H1 (cell line): Measurements from ENCODE around the gene CUL4A. TPM values are rescaled to one million over a fixed set of nuclear protein-coding genes. Genes with fewer than 3 reads are reported as not detected.

Source experiments
- CTCF ChIA-PET: fragments of 300-600 bp; sonication (Branson Sonifier 250); formaldehyde crosslinking; loops from one replicate; lab custom pipeline; 2021; ENCODE audit not compliant: partially characterized antibody; lab: Charles Lee
- POLR2A ChIA-PET: fragments of 300-600 bp; sonication (Branson Sonifier 250); formaldehyde crosslinking; loops from one replicate; lab custom pipeline; 2021; ENCODE audit warnings: inconsistent platforms; ENCODE audit not compliant: partially characterized antibody; lab: Charles Lee
- DNase-seq, 2 experiments: peaks; one replicate each; pipeline versions ENCODE4 v3.0.0 to v3.0.0-alpha.2; 2010 to 2022; ENCODE audit warnings: low spot score in 2 of 2, low read depth in 1 of 2, mixed read lengths in 1 of 2
- FAIRE-seq: peaks from 2 replicates; lab custom pipeline; 2011; peaks lifted over from hg19 to GRCh38; lab: Jason Lieb, UNC
- H2AFZ ChIP-seq: 2 replicates; pipeline ENCODE4 v1.8.1; 2012; ENCODE audit warnings: low read length, inconsistent platforms
- H2AK5ac ChIP-seq: 2 replicates; pipeline ENCODE4 v1.6.1; 2013; ENCODE audit warnings: low read depth, low read length
- H2BK120ac ChIP-seq: replicated peaks from 2 replicates; pipeline ENCODE3; 2013; ENCODE audit warnings: low read depth, low read length, inconsistent platforms
- H2BK12ac ChIP-seq: 2 replicates; pipeline ENCODE4 v1.6.1; 2013; ENCODE audit warnings: low read depth, low read length
- H2BK15ac ChIP-seq: 2 replicates; pipeline ENCODE4 v1.6.1; 2013; ENCODE audit warnings: low read length
- H2BK20ac ChIP-seq: 2 replicates; pipeline ENCODE4 v1.6.1; 2013; ENCODE audit warnings: low read length
- H2BK5ac ChIP-seq: 2 replicates; pipeline ENCODE4 v1.6.1; 2013; ENCODE audit warnings: low read depth, low read length
- H3K14ac ChIP-seq: 2 replicates; pipeline ENCODE4 v1.6.1; 2013; ENCODE audit warnings: inconsistent platforms; ENCODE audit not compliant: insufficient read length
- H3K18ac ChIP-seq: 2 replicates; pipeline ENCODE4 v1.6.1; 2013; ENCODE audit warnings: low read length; ENCODE audit errors: extremely low read depth
- H3K23ac ChIP-seq: 2 replicates; pipeline ENCODE4 v1.6.1; 2013; ENCODE audit warnings: inconsistent platforms; ENCODE audit not compliant: insufficient read length
- H3K23me2 ChIP-seq: 2 replicates; pipeline ENCODE4 v1.6.1; 2013; ENCODE audit warnings: low read depth, low read length
- H3K27ac ChIP-seq: 2 replicates; pipeline ENCODE4 v1.6.1; 2011; ENCODE audit warnings: low read depth, low read length, inconsistent platforms
- H3K27me3 ChIP-seq, 4 experiments: replicated peaks in 1 of 4; 1 replicate in 1 of 4; 2 replicates in 3 of 4; pipeline versions ENCODE4 v1.6.1 to v1.8.1; 2011 to 2013; ENCODE audit warnings: low read length in 3 of 4, mild to moderate bottlenecking in 3 of 4, inconsistent platforms in 2 of 4, mixed read lengths in 2 of 4, moderate library complexity in 1 of 4; ENCODE audit not compliant: control insufficient read depth in 3 of 4, insufficient read depth in 3 of 4; ENCODE audit errors: extremely low read depth in 1 of 4
- H3K36me3 ChIP-seq, 4 experiments: 2 replicates each; pipeline versions ENCODE4 v1.6.1 to v1.8.1; 2011 to 2013; ENCODE audit warnings: mild to moderate bottlenecking in 4 of 4, low read length in 3 of 4, moderate library complexity in 2 of 4, control low read depth in 1 of 4, inconsistent platforms in 1 of 4; ENCODE audit not compliant: insufficient read depth in 4 of 4, control insufficient read depth in 2 of 4
- H3K4ac ChIP-seq: replicated peaks from 2 replicates; pipeline ENCODE3; 2013; ENCODE audit warnings: low read length, low read depth, mixed read lengths, inconsistent platforms; ENCODE audit not compliant: insufficient read length
- H3K4me1 ChIP-seq, 4 experiments: replicated peaks in 1 of 4; 1 replicate in 1 of 4; 2 replicates in 3 of 4; pipeline versions ENCODE4 v1.6.1 to v1.8.1; 2011 to 2013; ENCODE audit warnings: low read length in 3 of 4, inconsistent platforms in 2 of 4, mixed read lengths in 1 of 4; ENCODE audit not compliant: insufficient read depth in 4 of 4, control insufficient read depth in 3 of 4
- H3K4me2 ChIP-seq, 2 experiments: 2 replicates each; pipeline versions ENCODE4 v1.6.1 to v1.8.1; 2011 to 2013; ENCODE audit warnings: low read depth in 2 of 2, low read length in 2 of 2, control low read depth in 1 of 2, inconsistent platforms in 1 of 2, mild to moderate bottlenecking in 1 of 2; ENCODE audit not compliant: insufficient read depth in 1 of 2
- H3K4me3 ChIP-seq, 4 experiments: fragments of 200-600, 300-600 bp in 1 of 4; sonication (generic), shearing (Covaris generic), sonication (Bioruptor Twin) in 1 of 4; 2 replicates each; pipeline versions ENCODE4 v1.5.1 to v1.8.1; 2011 to 2016; ENCODE audit warnings: low read length in 4 of 4, low read depth in 3 of 4, control low read depth in 2 of 4, inconsistent platforms in 2 of 4, mild to moderate bottlenecking in 2 of 4, mixed read lengths in 1 of 4, moderate library complexity in 1 of 4; ENCODE audit not compliant: insufficient read depth in 2 of 4; ENCODE audit errors: extremely low read depth in 1 of 4
- H3K56ac ChIP-seq: replicated peaks from 2 replicates; pipeline ENCODE3; 2013; ENCODE audit warnings: low read depth, mild to moderate bottlenecking, mixed read lengths, low read length, inconsistent platforms; ENCODE audit not compliant: insufficient read length
- H3K79me1 ChIP-seq: 2 replicates; pipeline ENCODE4 v1.6.1; 2013; ENCODE audit warnings: low read depth, low read length, control low read depth
- H3K79me2 ChIP-seq, 2 experiments: 2 replicates each; pipeline versions ENCODE4 v1.6.1 to v1.8.1; 2012 to 2013; ENCODE audit warnings: low read length in 2 of 2, mild to moderate bottlenecking in 2 of 2, inconsistent platforms in 1 of 2; ENCODE audit not compliant: insufficient read depth in 2 of 2, control insufficient read depth in 1 of 2
- H3K9ac ChIP-seq, 4 experiments: replicated peaks in 1 of 4; 1 replicate in 1 of 4; 2 replicates in 3 of 4; pipeline versions ENCODE4 v1.6.1 to v1.8.1; 2011 to 2013; ENCODE audit warnings: low read depth in 3 of 4, low read length in 3 of 4, control low read depth in 2 of 4, mild to moderate bottlenecking in 2 of 4, moderate library complexity in 2 of 4, inconsistent platforms in 1 of 4; ENCODE audit errors: extremely low read depth in 1 of 4
- H3K9me3 ChIP-seq, 2 experiments: 2 replicates each; pipeline versions ENCODE4 v1.6.1 to v1.8.1; 2012 to 2013; ENCODE audit warnings: mild to moderate bottlenecking in 2 of 2, moderate library complexity in 2 of 2, control low read depth in 1 of 2, inconsistent platforms in 1 of 2, low read depth in 1 of 2, low read length in 1 of 2, mixed read lengths in 1 of 2; ENCODE audit not compliant: insufficient read depth in 2 of 2
- H4K20me1 ChIP-seq, 2 experiments: replicated peaks in 1 of 2; 2 replicates each; pipeline versions ENCODE3 to v1.8.1; 2011 to 2013; ENCODE audit warnings: inconsistent platforms in 2 of 2, low read length in 2 of 2, mild to moderate bottlenecking in 1 of 2; ENCODE audit not compliant: insufficient read depth in 2 of 2, control insufficient read depth in 1 of 2
- H4K5ac ChIP-seq: 2 replicates; pipeline ENCODE4 v1.6.1; 2013; ENCODE audit warnings: low read length, low read depth, mixed read lengths, inconsistent platforms; ENCODE audit not compliant: insufficient read length
- H4K8ac ChIP-seq: 2 replicates; pipeline ENCODE4 v1.8.0; 2013; ENCODE audit warnings: mild to moderate bottlenecking, moderate library complexity, low read length, inconsistent platforms; ENCODE audit not compliant: insufficient read depth; ENCODE audit errors: extremely low read depth
- H4K91ac ChIP-seq: replicated peaks from 2 replicates; pipeline ENCODE3; 2013; ENCODE audit warnings: low read length, mixed read lengths, inconsistent platforms; ENCODE audit not compliant: insufficient read length
- ASH2L ChIP-seq: fragments of 200-600, 300-600 bp; sonication (generic); IDR thresholded peaks from one replicate; pipeline ENCODE4 v1.7.1; 2017; ENCODE audit warnings: low read length
- WGBS, 2 experiments: shearing (Covaris generic) in 1 of 2; methylation state at CpG; one replicate each; pipeline versions ENCODE4 v1.1.6 to v1.1.7; 2013 to 2015; ENCODE audit warnings: low lambda C conversion rate in 2 of 2, mixed read lengths in 2 of 2, inconsistent platforms in 1 of 2, low coverage in 1 of 2, missing lambda C conversion rate in 1 of 2; ENCODE audit not compliant: insufficient replicate concordance in 2 of 2, insufficient coverage in 1 of 2, insufficient read length in 1 of 2; ENCODE audit errors: extremely low coverage in 1 of 2, missing lambda C conversion rate in 1 of 2; 5-methylcytosine and 5-hydroxymethylcytosine counted together
- polyA plus RNA-seq, 7 experiments: library from polyadenylated mRNA; depleted of rRNA in 3 of 7; stranded (reverse) in 5 of 7; unstranded in 2 of 7; fragments of >200 nt in 5 of 7; fragments of 200-250 nt in 2 of 7; gene quantifications; 1 replicate in 5 of 7; 2 replicates in 1 of 7; 4 replicates in 1 of 7; pipeline versions ENCODE4 v1.2.1 to v1.2.3, GENCODE V29; 2011 to 2013; ENCODE audit warnings: missing spikeins in 2 of 7, mixed read lengths in 2 of 7
- total RNA-seq: library from RNA; stranded (reverse); fragmentation: NEBNext Ultra II Directional; extraction: Animal tissue kit (Norgen Biotek cat#: 25700); gene quantifications from 2 replicates; pipeline ENCODE4 v1.2.1, GENCODE V29; 2021

Gene CUL4A
- total and polyA plus RNA-seq, 2 of the 8 experiments (the other 6 are each of a cell fraction or from before 2014, with no cell fraction given): 54.7 to 101 TPM

DNA sequence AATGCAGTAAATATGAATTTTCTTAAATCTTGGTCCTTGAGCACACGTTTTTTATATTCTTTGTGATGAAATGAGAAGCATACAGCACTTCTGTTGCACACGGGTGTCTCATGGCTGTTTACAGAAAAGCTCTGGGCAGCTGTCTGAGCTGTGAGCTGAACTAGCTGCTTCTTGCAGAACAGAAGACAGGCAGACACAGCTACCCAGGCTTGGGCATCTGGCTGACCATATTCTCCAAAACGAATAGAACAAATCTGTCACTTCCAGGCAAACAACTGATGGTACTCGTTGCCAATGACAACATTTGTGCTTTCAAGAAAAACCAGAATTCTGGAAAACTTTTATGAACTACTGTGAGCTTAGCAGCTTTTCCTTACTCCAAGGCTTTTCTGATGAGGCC lies 17.1 kb upstream of the CUL4A start:
- Histone ChIP-seq H2AFZ (no peak overlapping the region), H2BK5ac (no peak overlapping the region), H2BK120ac (no peak overlapping the region), H3K4me2 (no peak overlapping the region), H3K27me3 (no peaks in the 10 kb centered on the region), H3K27ac (no peak overlapping the region), H3K4ac (no peak overlapping the region), H3K4me1 (no peaks in the 10 kb centered on the region), H4K20me1 (peaks cover 0 to 9% of the 10 kb centered on the region in 2 experiments), H2AK5ac (no peak overlapping the region), H3K14ac (no peak overlapping the region), H3K36me3 (peaks cover 31 to 83% (median 64%) of the 10 kb centered on the region in 4 experiments), H3K4me3 (no peak overlapping the region), H3K23me2 (no peaks in the 10 kb centered on the region), H2BK15ac (no peak overlapping the region), H3K79me1 (no peaks in the 10 kb centered on the region), H3K9ac (no peak overlapping the region), H3K79me2 (no peaks in the 10 kb centered on the region), H2BK12ac (no peak overlapping the region), H3K9me3 (no peaks in the 10 kb centered on the region), H4K91ac (no peak overlapping the region), H3K18ac (no peak overlapping the region), H3K56ac (no peak overlapping the region), H4K8ac (no peak overlapping the region), H4K5ac (no peak overlapping the region), H2BK20ac (no peak overlapping the region), H3K23ac (no peak overlapping the region)
- WGBS, 2 experiments: 79% methylated on average over 4 of the region's 4 CpGs; no CpG with 5 or more reads in 1 of the 2 experiments
- CTCF ChIA-PET: interaction anchor here (1.0 to 1.9 kb wide), 4 partner anchors 11 to 103 kb away, joined by 3 to 7 read pairs (median 4); partner anchors contain the start of gene PCID2
- DNase-seq: no peak
- FAIRE-seq: no peak
- POLR2A ChIA-PET: interaction anchor here (0.7 to 1.5 kb wide), 5 partner anchors 9 to 31 kb away, joined by 3 to 8 read pairs (median 4); partner anchors contain the start of genes CUL4A and PCID2
- TF ChIP-seq ASH2L: no peak
